HG03354 (cell line): ENCODE data around the gene AIFM2.
"Not testable (repeated sequence)": the region's sequence is repeated elsewhere in the genome, so short reads cannot be mapped to it uniquely, and the experiment has no call there.

Experiments
- ATAC-seq: cut with Tn5 transposase; IDR thresholded peaks from one replicate; pipeline ENCODE4 v1.9.1; 2021; ENCODE audit warnings: mild to moderate bottlenecking; ENCODE audit not compliant: unreplicated experiment, poor library complexity, severe bottlenecking

AIFM2 gene

DNA sequence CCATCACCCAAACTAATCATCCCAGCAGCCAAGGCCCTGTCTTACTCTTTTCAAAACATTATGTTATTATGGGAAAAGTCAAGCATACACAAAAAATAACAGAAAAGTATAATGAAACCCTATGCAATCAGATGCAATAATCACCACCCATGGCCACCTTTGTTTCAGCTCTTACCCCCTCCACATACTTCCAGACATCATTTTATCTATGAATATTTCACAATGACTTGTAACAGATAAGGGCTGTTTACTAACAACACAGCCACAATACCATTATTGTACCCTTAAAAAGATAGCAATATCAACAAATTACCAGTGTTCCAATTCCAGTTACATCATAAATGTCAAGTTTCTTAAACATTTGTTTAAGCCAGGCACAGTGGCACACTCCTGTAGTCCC is 35.2 kb downstream of the AIFM2 start:
- no peak for ATAC-seq

DNA sequence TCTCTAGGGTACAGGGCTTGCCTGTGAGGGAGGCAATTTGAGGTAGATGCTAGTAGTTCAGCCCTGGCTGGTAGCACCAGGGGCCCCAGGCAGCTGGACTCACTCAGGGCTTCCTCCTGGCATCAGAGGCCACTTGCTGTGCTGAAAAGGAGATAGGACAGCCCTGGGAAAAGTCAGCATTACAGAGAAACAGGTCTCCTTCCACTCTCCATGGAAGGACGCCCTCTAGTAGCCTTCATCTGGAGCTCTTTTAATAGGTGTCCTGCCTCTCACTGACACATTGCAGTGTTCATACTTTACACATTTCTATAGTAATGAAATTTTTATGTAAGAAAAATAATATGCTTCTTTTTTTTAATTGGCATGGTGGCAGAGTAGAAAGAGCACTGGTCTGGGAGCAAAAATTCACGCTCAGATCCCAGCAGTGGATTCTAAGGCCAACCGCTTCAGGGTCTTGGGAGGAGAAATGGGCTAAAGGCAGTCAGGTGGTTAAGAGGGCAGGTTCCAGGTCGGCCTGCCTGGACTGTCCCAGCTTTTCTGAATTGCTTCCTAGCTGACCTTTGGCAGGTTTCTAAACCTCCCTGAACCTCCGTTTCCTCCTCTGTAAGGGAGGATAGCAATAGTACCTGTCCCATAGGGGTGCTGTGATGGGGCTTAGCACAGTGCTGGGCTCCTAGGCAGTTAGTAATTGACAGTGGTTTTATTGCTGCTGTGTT is 35.8 kb downstream of the AIFM2 start:
- no peak for ATAC-seq

DNA sequence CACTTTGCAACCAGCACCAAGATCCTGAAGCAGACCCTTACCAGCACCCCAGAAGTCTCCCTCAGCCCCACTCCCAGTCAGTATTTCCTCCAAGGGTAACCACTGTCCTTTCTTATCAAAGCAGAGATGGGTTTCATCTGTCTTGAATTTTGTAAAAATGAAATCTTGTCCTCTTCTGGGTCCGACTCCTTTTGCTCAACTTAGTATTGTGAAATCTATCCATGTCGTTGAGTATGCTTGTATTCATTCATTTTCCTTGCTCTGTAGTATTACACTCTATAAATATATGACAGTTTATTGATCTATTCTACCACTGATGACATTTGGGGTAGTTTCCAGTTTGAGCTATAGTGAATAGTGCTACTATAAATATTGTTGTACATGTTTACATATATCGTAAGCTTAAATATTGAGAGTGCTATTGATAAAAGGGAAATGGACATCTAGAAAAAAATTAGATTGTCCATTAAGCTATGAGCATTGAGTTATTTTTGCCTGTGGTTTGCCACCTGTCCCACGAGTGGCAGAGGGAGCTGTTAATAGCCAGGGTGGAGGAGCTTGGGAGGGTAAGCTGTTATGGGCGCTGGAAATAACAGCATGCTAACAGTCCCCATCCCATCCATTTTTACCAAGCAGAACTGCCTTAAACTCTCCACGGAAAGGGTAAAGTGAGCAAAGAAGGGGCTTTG is 36.5 kb downstream of the AIFM2 start:
- no peak for ATAC-seq

GRCh38 chr10:70094250-70094649 is 38.4 kb downstream of the AIFM2 start:
- ATAC-seq: no peak

- ATAC-seq: no peak
Observed at GRCh38 chr10:70093335-70093944, 39.2 kb downstream of the AIFM2 start.

- no peak for ATAC-seq
Observed at GRCh38 chr10:70092389-70092718, 40.3 kb downstream of the AIFM2 start.

DNA sequence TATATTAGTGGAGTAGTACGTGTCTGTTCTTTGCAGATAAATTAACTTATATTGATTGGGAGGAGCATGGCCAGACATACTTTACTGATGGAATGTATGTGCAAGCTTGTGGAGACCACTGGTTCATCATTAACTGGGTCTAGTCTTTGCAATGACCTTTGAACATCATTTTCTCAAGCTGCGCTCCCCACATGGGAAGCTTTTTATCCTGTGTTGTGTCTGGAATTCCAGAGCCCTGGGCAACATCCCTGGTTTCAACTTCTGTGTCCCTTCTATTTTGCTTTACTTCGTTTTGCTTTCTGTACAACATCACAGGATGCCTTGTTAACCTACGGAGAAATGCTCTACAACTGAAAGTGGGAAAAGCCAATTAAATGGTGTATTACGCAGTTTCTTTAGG is 41.7 kb downstream of the AIFM2 start:
- no peak for ATAC-seq

DNA sequence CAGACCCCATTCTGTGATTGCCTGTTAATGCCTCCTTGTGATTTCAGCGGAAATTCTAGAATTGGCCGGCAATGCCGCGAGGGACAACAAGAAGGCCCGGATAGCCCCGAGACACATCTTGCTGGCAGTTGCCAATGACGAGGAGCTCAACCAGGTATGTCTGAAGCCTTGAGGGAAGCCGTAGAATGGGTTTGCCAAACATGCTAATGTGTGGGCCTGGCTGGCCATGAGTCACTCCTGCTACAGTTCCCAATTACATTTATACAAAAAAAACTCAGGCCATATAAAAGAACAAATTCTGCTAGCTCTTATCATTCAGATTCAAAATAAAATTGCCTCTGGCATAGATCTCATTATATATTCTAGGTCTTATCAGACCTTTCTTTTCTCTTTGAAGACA is 42.6 kb downstream of the AIFM2 start:
- ATAC-seq: no peak

DNA sequence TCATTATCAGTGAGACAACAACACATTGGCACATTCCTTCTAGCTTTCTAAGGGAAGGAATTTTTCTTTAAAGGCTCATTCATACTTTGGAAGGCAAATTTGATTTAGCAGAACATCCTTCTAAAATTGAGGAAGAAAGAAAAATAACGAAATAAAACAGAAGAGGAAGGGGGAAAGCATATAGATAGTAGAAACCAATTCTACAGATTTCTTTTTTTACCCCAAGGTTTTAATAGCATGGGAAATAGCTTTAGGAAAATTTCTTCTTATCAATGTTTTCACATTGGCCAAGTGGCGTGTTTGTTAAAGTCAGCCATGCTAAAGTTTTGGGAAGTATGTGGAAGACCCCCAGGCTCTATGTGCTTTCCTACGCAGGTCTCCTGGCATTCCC is 44.3 kb downstream of the AIFM2 start:
- no peak for ATAC-seq

DNA sequence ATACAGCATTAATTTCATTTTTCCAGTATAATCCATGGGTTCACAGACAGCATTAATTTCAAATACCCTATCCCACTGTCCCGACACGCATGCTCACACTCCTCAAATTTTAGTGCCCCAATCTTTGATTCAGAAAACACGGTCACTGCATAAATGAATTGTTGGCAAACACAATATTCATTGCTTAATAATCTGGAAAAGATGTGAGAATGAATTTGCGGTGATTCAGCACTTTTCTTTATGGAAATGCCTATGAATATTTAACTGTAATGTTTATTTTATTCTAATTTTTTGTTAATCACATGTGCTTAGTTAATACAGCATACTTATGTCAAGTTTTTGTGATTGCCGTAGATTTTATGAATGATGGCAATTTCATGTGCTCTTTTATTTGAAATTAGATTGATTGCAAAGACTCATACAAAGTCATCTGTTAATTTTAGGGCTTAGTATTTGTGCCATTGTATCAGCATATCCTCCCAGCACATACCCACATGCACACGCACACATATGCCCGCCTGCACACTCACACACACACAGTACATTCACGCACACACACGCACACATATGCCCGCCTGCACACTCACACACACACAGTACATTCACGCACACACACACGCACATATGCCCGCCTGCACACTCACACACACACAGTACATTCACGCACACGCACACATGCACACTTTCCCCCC is 44.9 kb downstream of the AIFM2 start:
- ATAC-seq: no peak

- no peak for ATAC-seq
Observed at GRCh38 chr10:70085975-70086613, 46.5 kb downstream of the AIFM2 start.

DNA sequence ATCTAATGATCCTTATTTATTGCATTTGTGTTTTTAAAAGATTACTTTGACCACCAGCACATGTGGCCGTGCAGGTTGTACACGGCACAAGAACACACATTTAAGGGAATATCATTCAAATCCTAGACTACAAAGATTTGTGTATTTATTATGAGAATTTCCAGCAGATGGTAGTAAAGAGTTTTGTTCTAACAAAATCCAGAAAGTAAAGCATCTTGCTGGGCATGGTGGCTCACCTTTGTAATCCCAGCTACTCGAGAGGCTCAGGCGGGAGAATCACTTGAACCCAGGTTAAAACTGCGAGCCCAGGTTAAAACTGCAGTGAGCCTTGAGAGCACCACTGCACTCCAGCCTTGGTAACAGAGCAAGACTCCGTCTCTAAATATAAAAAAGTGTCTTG is 48.4 kb downstream of the AIFM2 start:
- no peak for ATAC-seq

DNA sequence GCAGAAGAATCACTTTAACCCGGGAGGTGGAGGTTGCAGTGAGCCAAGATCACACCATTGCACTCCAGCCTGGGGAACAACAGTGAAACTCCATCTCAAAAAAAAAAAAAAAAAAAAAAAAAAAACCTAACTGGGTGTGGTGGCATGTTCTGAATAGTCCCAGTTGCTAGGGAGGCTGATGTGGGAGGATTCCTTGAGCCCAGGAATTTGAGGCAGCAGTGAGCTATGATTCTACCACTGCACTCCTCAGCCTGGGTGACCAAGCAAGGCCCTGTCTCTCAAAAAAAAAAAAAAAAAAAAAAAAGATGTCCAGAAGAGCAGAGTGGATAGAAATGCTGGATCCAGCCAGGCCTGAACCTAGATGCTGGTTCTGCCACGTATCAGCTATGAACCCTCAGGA is 51.8 kb downstream of the AIFM2 start:
- ATAC-seq: not testable (repeated sequence)

DNA sequence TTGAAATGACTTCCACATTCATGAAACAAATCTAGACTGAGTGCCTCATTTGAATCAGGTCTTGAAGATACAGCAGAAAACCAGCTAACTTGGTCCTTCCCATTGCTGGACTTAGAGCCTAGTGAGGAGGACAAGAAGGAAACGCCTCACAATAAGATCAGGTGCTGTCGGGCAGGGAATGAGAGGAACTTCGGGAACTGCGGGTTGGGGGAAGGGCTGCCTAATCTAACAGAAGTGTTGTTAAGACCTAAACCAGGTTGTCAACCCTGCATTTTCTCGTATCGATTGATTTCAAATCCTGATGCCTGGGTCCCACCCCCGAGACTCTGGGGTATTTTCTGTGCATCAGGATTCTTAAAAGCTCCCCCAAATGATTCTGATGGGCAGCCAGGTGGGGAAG is 53.7 kb downstream of the AIFM2 start:
- no peak for ATAC-seq

DNA sequence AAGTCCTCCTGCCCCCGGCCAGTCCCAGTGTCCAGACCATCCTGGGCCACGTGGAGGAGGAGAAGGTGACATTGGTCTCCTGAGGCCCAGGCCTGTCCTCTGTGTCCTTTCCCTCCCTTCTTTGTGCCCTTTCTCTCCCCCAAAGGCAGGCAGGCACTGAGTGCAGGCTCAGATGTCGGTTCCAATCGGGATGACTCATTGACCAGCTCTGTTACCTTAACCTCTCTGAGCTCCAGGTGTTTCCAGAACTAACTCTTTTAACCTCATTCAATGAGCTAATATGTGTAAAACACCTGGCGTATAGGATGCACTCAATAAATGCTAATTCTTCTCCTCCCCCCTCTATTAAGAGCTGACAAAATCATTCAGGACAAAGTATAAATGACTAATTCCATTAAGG is 54.3 kb downstream of the AIFM2 start:
- no peak for ATAC-seq

DNA sequence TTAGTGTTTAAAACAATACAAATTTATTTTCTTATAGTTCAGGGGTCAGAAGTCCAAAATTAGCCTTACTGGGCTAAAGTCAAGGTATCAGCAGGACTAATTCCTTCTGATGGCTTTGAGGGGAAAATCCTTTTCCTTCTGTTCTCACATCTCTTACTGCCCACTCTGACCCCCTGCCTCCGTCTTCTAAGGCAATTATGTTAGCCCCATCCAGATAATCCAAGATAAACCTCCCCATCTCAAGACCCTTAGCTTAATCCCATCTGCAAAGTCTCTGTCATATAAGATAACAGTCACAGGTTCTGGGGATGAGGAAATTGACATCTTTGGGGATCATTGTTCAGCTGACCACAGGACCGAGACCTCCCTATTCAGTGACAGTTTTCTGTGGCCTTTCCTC is 57.7 kb downstream of the AIFM2 start:
- no peak for ATAC-seq

GRCh38 chr10:70074165-70074564 is 58.5 kb downstream of the AIFM2 start:
- ATAC-seq: no peak

DNA sequence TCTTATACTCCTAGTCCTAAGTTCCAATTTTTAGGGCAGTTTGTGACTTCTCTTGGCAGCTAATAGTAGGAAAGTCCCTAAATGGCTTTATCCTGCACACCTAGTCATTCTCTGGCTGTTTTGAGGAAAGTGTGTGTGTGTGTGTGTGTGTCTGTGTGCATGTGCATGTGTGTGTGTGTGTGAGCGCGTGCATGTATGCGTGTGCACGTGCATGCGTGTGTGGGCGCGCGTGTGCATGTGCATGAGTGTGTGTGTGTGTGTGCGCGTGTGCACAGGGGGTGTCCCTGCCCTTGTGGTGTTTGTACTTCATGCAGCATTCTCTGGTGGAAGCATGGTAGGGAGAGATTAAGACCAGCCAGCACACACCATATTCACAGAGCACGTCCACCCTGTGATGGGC is 61.8 kb downstream of the AIFM2 start:
- ATAC-seq: no peak

DNA sequence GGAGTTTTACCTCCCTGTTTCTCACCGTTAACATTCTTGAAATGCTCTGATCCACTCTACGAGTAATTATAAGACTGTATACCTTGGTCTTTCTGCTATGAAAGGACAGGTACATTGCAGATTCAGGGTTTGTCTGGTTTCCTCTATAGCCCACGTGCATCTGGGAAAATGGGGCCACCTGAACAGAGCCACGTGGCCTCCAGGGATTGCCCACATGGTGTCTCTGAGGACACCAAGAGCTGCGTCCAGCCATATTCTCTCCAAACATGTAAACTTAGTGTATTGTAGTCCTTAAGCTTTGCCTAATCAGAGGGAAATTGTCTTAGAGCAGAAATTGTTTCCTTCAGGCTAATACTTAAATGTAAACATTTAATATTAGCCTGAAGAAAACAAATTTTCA is 63.3 kb downstream of the AIFM2 start:
- no peak for ATAC-seq

GRCh38 chr10:70068925-70069324 is 63.7 kb downstream of the AIFM2 start:
- no peak for ATAC-seq
